Activated CD4-positive, alpha-beta T cell treated with anti-CD3 and anti-CD28 coated beads for 48 hours (primary cell): ENCODE results near the gene DNAI4.
"Not testable (repeated sequence)": the region's sequence is repeated elsewhere in the genome, so short reads cannot be mapped to it uniquely, and the experiment has no call there.

Experiments
- DNase-seq: peaks from one replicate; pipeline ENCODE4 v3.0.0-alpha.2; 2020

Gene DNAI4, protein sequence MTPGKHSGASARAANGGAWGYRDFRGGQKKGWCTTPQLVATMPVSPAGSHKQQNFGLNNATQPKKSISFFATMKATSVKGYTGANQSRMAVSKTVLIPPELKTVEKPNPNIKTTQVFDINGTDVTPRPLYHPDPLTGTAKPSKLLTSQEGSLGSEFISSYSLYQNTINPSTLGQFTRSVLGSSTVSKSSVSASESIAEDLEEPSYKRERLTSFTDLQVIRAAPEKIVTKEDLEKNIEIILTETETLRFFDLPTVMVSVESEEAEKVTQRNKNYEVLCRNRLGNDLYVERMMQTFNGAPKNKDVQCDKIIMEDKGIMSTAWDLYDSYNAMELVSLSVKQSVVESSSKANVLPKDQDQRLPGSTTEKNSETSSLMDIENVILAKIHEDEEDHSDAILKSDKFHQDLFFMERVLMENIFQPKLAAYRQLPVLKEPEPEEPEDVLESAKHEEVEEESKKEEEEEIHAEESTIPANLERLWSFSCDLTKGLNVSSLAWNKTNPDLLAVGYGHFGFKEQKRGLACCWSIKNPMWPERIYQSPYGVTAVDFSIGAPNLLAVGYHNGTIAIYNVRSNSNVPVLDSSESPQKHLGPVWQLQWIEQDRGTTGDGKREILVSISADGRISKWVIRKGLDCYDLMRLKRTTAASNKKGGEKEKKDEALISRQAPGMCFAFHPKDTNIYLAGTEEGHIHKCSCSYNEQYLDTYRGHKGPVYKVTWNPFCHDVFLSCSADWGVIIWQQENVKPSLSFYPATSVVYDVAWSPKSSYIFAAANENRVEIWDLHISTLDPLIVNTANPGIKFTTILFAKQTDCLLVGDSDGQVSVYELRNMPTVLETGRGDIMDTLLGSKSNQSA

DNA sequence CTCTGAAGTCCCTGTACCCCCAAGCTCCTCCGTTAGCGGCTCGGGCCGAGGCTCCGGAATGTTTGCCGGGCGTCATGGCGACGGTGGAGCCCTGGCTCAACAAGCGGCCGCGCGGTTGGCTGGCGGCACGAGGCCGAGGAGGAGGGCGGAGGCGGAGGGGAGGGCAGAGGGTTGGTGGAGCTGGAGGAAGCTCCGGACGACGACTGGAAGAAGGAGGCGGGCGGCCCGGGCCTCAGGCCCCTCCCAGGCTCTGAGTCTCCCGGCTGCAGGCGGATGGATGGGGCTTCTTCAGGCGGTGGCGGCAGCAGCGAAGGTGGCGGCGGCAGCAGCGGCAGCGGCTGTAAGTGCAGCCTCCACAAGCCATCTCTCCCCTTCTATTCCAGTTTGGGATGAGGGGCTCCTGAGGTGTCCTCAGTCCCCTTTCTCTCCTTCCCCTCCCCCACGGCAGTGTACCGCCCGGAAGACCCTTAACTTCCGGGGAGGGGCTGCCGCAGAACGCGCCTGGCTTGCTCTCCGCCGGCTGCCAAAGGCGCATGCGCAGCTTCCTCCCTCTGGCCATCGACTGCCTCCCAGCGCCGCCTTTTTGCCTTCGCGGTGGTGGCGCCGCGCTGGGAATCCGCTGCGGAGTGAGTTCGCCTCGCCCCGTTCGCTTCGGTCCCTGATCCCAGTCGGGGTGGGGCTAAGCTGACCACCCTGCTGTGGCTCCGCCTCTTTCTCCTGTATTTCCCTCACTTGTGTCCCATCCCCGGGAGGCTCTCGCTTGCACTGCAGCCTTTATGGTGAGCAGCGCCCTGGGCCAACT lies at the start of gene DNAI4, which contains the start of gene MIER1:
TSS of gene DNAI4 (minus strand) at position 101 of the 802 bp plus-strand sequence. CDS start at position 76, 25 bp downstream.
TSS of gene MIER1 (plus strand) at position 235 of the 802 bp plus-strand sequence. CDS start at position 274, 39 bp downstream.
- peak; percentile 98 for DNase-seq

DNA sequence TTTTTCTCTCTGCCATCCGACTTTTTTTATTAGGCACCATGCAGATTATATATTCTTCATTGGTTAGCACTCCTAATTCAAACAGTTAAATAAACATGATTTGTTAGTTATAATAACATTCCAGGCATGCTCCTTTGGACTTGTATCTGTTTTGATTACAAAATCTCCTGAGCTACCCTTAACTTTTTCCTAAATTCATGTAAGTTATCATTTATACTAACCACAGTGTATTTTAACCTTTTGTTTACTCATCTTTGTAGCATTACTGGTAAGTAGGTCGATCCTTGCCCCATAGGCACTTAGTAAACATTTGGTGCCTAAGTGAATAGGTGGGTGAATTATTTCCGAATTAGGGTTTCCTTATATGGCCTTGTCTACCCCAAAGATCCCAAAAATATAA lies 43.9 kb upstream of the DNAI4 start:
- no peak for DNase-seq

DNA sequence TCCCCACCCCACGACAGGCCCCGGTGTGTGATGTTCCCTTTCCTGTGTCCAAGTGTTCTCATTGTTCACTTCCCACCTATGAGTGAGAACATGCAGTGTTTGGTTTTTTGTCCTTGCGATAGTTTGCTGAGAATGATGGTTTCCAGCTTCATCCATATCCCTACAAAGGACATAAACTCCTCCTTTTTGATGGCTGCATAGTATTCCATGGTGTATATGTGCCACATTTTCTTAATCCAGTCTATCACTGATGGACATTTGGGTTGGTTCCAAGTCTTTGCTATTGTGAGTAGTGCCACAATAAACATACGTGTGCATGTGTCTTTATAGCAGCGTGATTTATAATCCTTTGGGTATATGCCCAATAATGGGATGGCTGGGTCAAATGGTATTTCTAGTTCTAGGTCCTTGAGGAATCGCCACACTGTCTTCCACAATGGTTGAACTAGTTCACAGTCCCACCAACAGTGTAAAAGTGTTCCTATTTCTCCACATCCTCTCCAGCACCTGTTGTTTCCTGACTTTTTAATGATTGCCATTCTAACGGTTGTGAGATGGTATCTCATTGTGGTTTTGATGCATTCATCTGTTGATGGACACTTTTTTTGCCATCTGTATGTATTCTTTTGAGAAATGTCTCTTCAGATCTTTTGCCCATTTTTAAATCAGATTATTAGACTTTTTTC lies 41.7 kb upstream of the DNAI4 start:
- DNase-seq = not testable (repeated sequence)

DNA sequence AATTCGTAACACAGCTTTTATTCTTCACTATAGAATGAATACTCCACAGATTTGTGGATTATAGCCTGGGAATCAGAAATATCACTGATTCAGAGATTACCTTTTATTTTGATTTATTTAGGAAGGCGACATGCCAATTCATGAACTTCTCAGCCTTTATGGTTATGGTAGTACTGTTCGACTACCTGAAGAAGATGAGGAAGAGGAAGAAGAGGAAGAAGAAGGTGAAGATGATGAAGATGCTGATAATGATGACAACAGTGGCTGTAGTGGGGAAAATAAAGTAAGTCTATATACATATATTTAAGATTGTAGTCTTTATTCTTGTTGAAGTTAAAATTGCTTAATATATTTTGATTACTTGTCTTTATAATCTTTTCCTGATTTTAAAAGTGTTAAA lies 33.3 kb upstream of the DNAI4 start:
- DNase-seq = no peak

DNA sequence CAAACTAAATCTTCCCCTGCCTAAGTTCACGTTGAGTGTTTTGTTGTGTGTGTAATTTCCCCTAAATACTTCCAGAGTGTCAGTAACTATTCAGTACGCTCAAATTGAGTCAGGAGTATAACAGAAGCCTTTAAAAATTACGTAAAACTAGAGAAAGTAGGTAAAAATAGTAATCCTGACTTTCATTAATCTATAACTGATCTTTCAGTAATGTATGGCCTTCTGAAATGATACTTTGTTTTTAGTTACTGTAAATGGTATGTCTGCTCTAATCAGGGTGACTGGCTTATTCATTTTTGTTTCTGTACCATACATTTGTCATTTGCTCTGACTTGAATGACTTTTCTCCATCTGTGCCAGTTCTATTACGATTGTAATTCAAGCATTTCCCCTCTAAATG lies 29.6 kb upstream of the DNAI4 start:
- DNase-seq = no peak

DNA sequence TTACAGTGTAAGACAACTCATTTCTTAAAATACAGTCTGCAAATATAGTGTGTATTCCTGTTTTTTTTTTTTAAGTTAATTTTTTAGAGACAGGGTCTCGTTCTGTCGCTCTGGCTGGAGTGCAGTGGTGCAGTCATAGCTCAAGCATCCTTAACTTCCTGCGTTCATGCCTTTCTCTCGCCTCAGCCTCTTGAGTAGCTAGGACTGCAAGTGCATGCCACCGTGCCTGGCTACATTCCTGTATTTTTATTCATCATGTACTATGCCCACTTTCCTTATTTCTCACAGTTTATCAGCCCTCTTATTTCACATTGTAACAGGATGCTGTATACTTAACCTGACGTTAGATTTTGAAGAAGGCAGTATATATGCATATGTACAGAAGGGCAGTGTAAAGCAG lies 26.9 kb upstream of the DNAI4 start:
- DNase-seq = no peak

DNA sequence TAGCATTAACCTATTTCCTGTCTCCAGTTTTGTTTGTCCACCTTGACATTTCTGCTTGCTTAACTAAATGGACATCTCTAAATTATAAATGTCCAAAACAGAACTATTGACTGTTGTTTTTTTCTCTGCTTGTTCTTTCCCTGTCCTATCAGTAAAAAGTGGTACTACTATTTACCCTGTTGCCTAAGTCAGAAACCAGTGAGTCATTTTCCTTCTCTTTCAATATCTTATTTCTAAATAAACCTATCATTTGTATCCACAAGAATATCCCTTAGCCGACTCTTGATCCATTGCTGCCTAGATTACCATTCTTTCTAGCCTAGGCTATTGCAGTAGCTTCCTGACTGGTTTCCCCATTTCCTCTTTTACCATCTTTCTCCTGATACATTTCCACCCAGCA lies 22.6 kb upstream of the DNAI4 start:
- no peak for DNase-seq

- DNase-seq = no peak
Observed at GRCh38 chr1:66945316-66945715, 20.7 kb upstream of the DNAI4 start.

GRCh38 chr1:66944330-66945274 lies 19.9 kb upstream of the DNAI4 start:
- no peak for DNase-seq

- DNase-seq = no peak
Observed at GRCh38 chr1:66943361-66943969, 18.8 kb upstream of the DNAI4 start.

GRCh38 chr1:66940981-66941380 lies 16.3 kb upstream of the DNAI4 start:
- no peak for DNase-seq

GRCh38 chr1:66938613-66939012 lies 14.0 kb upstream of the DNAI4 start:
- DNase-seq = no peak

DNA sequence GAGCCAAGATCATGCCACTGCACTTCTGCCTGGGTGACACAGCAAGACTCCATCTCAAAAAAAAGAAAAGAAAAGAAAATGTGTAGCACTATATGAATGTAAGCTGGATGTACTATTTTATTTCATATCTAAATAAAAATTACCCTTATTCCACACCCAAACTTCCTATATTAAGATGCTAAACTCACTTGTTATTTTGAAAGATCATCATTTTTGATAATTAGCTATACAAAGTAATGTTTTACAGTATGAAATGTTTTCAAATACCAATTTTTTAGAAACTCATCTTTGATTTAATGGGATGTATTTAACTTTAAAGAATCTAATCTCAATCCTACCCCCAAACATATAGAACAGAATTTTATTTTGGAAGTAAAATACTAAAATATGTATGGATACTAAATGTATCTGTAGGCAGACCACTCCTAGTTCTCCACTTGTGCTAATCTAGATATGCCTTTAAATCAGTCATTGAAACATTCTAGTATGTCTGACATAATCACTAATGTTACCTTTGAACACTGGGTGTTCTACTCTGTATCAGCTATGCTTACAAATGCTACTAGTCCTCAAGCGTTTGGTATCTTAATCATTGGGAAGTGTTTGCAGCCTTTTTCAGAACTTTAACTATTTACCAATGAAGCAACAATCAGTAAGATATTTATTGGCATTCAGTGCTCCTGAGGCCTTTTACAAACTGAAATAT lies 13.0 kb upstream of the DNAI4 start:
- no peak for DNase-seq

DNA sequence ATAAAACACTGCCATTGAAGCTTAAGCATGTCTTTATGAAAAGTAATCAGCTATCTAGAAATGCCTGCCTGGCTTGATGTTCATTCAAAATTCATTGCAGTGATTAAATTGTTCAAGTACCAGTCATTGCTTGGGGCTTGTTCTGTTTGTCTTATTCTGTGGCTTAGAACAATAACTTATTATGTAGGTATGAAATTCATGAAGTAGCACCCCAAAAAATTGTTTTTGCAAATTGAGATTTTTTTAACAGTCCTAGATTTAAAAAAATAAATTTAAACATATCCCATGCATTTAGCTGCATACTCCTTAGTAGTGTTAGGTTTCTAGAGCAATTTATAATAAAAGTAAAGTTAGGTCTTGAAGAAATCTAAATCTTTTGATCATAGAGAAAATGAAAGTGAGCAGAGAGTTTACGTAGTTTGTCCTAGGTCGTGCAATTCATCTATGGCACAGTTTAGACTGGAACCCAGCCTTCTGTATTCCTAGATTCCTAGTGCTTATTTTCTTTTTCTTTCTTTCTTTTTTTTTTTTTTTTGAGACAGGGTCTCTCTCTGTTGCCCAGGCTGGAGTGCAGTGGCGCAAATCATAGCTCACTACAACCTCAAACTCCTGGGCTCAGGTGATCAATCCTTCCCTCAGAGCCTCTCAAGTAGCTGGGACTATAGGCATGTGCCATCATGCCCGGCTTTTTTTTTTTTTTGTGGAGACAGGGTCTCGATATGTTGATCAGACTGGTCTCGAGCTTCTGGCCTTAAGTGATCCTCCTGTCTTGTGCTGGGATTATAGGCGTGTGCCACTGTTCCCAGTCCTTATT lies 9.4 kb upstream of the DNAI4 start:
- no peak for DNase-seq

GRCh38 chr1:66932291-66932690 lies 7.6 kb upstream of the DNAI4 start:
- DNase-seq = no peak

- DNase-seq = no peak
Observed at GRCh38 chr1:66931590-66931989, 6.9 kb upstream of the DNAI4 start.

GRCh38 chr1:66930823-66931174 lies 6.1 kb upstream of the DNAI4 start:
- DNase-seq = no peak

DNA sequence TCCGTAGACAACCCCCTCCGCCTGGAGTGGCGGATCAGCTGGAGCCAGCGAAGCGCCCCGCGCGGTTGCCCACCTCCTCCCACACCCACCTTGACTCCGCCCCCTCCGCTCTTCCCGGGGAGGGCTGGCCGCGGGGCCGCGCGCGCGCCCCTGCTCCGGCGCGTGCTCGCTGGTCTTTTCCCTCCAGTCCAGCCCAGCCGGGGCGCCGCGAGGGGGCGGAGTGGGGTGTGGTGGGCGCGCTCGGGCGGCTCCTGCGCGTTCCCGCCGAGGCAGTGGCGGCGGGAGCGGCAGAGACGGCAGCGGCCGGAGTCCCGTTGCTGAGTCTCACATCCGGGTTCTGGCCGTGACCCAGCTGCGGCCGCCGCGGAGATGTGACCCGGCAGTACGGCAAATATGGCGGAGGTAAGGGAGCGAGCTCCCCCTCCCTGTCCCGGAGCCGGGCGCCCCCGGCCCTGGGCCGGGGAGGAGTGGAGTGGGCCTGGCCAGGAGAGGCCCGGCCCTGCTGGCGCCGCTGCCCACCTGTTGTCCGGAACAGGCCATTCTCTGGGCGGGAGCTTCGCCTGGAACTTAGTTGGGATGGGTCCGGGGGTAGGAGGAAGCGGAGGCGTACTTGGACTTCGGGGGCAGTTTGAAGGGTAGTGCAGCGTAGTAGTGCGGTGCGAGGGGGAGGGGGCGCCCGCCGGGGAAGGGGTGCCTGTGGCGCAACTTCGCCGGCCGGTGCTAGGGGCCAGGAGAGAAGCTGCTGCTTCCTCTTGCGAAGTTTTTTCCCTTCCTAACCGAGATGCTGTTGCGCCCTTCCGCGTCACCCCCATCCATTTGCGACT lies 5.6 kb upstream of the DNAI4 start:
- DNase-seq = peak; percentile 94

- DNase-seq = no peak
Observed at GRCh38 chr1:66929691-66929998, 5.0 kb upstream of the DNAI4 start.
